Suprapubic skin (tissue), 3 donors: Measurements from ENCODE around the gene COMMD6.

ENCODE experiments used
- CTCF ChIP-seq, 2 donors: fragments of 200-600 bp in 1 of 2; fragments of 450-650 bp in 1 of 2; sonication (generic) in 1 of 2; IDR thresholded peaks; one replicate each; pipeline ENCODE4 v1.5.1; 2016 to 2019; ENCODE audit warnings: antibody characterized with exemption in 2 of 2, mild to moderate bottlenecking in 1 of 2, moderate library complexity in 1 of 2
- EP300 ChIP-seq: sonication (generic); formaldehyde crosslinking; IDR thresholded peaks from one replicate; pipeline ENCODE4 v1.6.1; 2017; ENCODE audit warnings: antibody characterized with exemption
- POLR2A ChIP-seq, 2 donors: fragments of 450-650 bp; IDR thresholded peaks; one replicate each; pipeline ENCODE4 v1.6.1; 2017; ENCODE audit warnings: antibody characterized with exemption in 2 of 2, mild to moderate bottlenecking in 2 of 2, moderate library complexity in 2 of 2

GRCh38 chr13:75585153-75585552 is 47.5 kb upstream of the COMMD6 start:
- TF ChIP-seq CTCF (IDR thresholded peaks at IDR 0.05) (no peak), EP300 (no peak), POLR2A (IDR thresholded peaks at IDR 0.05) (no peak)
